Left cardiac atrium (tissue), 4 donors: ENCODE data around the gene REEP5. TPM values are rescaled to one million over a fixed set of nuclear protein-coding genes. Genes with fewer than 3 reads are reported as not detected.
"Not testable (repeated sequence)": the region's sequence is repeated elsewhere in the genome, so short reads cannot be mapped to it uniquely, and the experiment has no call there.

Experiments used
- ATAC-seq, 2 donors: fragments of 200-7000 bp; cut with Tn5 transposase; one replicate each; pipeline ENCODE4 v1.9.1; 2020; ENCODE audit warnings: mild to moderate bottlenecking in 2 of 2, moderate library complexity in 2 of 2
- DNase-seq: peaks from one replicate; pipeline ENCODE4 v3.0.0-alpha.2; 2020
- intact Hi-C, 2 donors: fragments of 100-400 bp; cut with DNase I; formaldehyde crosslinking; loops; one replicate each; pipeline versions ENCODE4 v1.14.1 to v1.15.1; 2022 to 2023
- total RNA-seq, 2 donors: library from RNA; stranded (reverse); fragmentation: NEBNext Ultra II Directional; extraction: Animal tissue kit (Norgen Biotek cat#: 25700); gene quantifications; one replicate each; pipeline ENCODE4 v1.2.1, GENCODE V29; 2021
- donor health status: DM: no; HTN: yes; CAD: no.
- donor health status: DM: no; HTN: yes; CAD: no; lungs with severe emphysema.
- donor health status: DM: yes; HTN: yes; CAD: no.
- donor health status: Dilated cardiomyopathy.

The REEP5 gene
- total RNA-seq, 2 donors from 2014 or later, result 105 to 135 TPM

- DNase-seq, ATAC-seq, intact Hi-C loops: not testable (repeated sequence)
Observed at GRCh38 chr5:112904996-112905395, 17.0 kb downstream of the REEP5 start.

GRCh38 chr5:112902561-112902960, 19.5 kb downstream of the REEP5 start:
- intact Hi-C loops, result no loop called here
- DNase-seq (no peak), ATAC-seq (no peak)

- intact Hi-C loops, result no loop called here
- ATAC-seq (peak; percentile 69 to 77), DNase-seq (no peak)
Observed at GRCh38 chr5:112895682-112896081, 26.3 kb downstream of the REEP5 start.

- intact Hi-C loops, result loop anchor here in 1 of 2 donors (2.0 kb wide), 1 partner anchor 76 kb away; no protein-coding TSS in a partner anchor
- ATAC-seq, result no peak
- no peak for DNase-seq
Observed at GRCh38 chr5:112892776-112893175, 29.3 kb downstream of the REEP5 start.

GRCh38 chr5:112892066-112892465, 30.0 kb downstream of the REEP5 start:
- DNase-seq, ATAC-seq: not testable (repeated sequence)
- intact Hi-C loops, result loop anchor here in 1 of 2 donors (2.0 kb wide), 1 partner anchor 75 kb away; no protein-coding TSS in a partner anchor

- DNase-seq, result no peak
- intact Hi-C loops, result no loop called here
- no peak for ATAC-seq
Observed at GRCh38 chr5:112886975-112887374, 35.1 kb downstream of the REEP5 start.

GRCh38 chr5:112885001-112885400, 37.0 kb downstream of the REEP5 start:
- peak; percentile 27 to 31 for ATAC-seq
- intact Hi-C loops, result no loop called here
- no peak for DNase-seq

GRCh38 chr5:112883192-112883591, 38.8 kb downstream of the REEP5 start:
- DNase-seq (no peak), ATAC-seq (peak in 1 of 2 donors; percentile 46)
- intact Hi-C loops, result no loop called here

GRCh38 chr5:112880219-112880964, 41.6 kb downstream of the REEP5 start:
- intact Hi-C loops, result no loop called here
- ATAC-seq (peak in 1 of 2 donors; percentile 12), DNase-seq (no peak)

GRCh38 chr5:112878760-112879159, 43.3 kb downstream of the REEP5 start:
- intact Hi-C loops, result no loop called here
- DNase-seq, result no peak
- ATAC-seq, result peak; percentile 5 to 27

GRCh38 chr5:112878101-112878500, 43.9 kb downstream of the REEP5 start:
- DNase-seq, result no peak
- no peak for ATAC-seq
- intact Hi-C loops, result no loop called here

- DNase-seq (no peak), ATAC-seq (no peak)
- intact Hi-C loops, result no loop called here
Observed at GRCh38 chr5:112876362-112876761, 45.7 kb downstream of the REEP5 start.

- DNase-seq (no peak), ATAC-seq (no peak)
- intact Hi-C loops, result no loop called here
Observed at GRCh38 chr5:112870966-112871365, 51.1 kb downstream of the REEP5 start.

GRCh38 chr5:112869948-112870347, 52.1 kb downstream of the REEP5 start:
- ATAC-seq (no peak), DNase-seq (no peak)
- intact Hi-C loops, result loop anchor here in 1 of 2 donors (10.0 kb wide), 1 partner anchor 55 kb away; the partner anchor contains the start of gene REEP5

- DNase-seq (no peak), ATAC-seq (no peak)
- intact Hi-C loops, result loop anchor here in 1 of 2 donors (10.0 kb wide), 1 partner anchor 57 kb away; the partner anchor contains the start of gene REEP5
Observed at GRCh38 chr5:112867411-112867810, 54.6 kb downstream of the REEP5 start.

- DNase-seq (no peak), ATAC-seq (no peak)
- intact Hi-C loops, result loop anchor here in 1 of 2 donors (10.0 kb wide), 1 partner anchor 58 kb away; the partner anchor contains the start of gene REEP5
Observed at GRCh38 chr5:112866739-112867138, 55.3 kb downstream of the REEP5 start.

- DNase-seq (no peak), ATAC-seq (no peak)
- intact Hi-C loops, result loop anchor here in 1 of 2 donors (10.0 kb wide), 1 partner anchor 60 kb away; the partner anchor contains the start of gene REEP5
Observed at GRCh38 chr5:112865128-112865527, 56.9 kb downstream of the REEP5 start.

- DNase-seq, result peak; percentile 31
- intact Hi-C loops, result loop anchor here in 1 of 2 donors (10.0 kb wide), 1 partner anchor 61 kb away; the partner anchor contains the start of gene REEP5
- no peak for ATAC-seq
Observed at GRCh38 chr5:112863549-112863948, 58.5 kb downstream of the REEP5 start.

- no peak for ATAC-seq
- no peak for DNase-seq
- intact Hi-C loops, result loop anchor here in 1 of 2 donors (10.0 kb wide), 1 partner anchor 63 kb away; the partner anchor contains the start of gene REEP5
Observed at GRCh38 chr5:112862085-112862484, 59.9 kb downstream of the REEP5 start.

- DNase-seq, result no peak
- intact Hi-C loops, result loop anchor here in 1 of 2 donors (10.0 kb wide), 1 partner anchor 63 kb away; the partner anchor contains the start of gene REEP5
- no peak for ATAC-seq
Observed at GRCh38 chr5:112861638-112861985, 60.4 kb downstream of the REEP5 start.
